Stimulated activated naive CD8-positive, alpha-beta T cell treated with anti-CD3 and anti-CD28 coated beads, Interleukin-15, amount 100 ng/mL, for 72 hours (primary cell): ENCODE measurements around the gene ENOX1.

Source experiments
- ATAC-seq: fragments of 150-1000 bp; cut with Tn5 transposase; 2 replicates; pipeline ENCODE4 v1.10.0; 2021; ENCODE audit warnings: mild to moderate bottlenecking, moderate library complexity
- DNase-seq, 2 donors: peaks; one replicate each; pipeline ENCODE4 v3.0.0; 2021 to 2022
- H3K27ac Mint-ChIP-seq, 2 donors: one replicate each; pipeline ENCODE4 v1.8.0; 2022; ENCODE audit warnings: mild to moderate bottlenecking in 2 of 2, mixed read lengths in 2 of 2, moderate library complexity in 2 of 2
- H3K27me3 Mint-ChIP-seq: one replicate; pipeline ENCODE4 v1.8.0; 2022; ENCODE audit warnings: mixed read lengths
- H3K4me1 Mint-ChIP-seq: one replicate; pipeline ENCODE4 v1.8.0; 2022; ENCODE audit warnings: mild to moderate bottlenecking, mixed read lengths
- H3K4me3 Mint-ChIP-seq, 2 donors: one replicate each; pipeline ENCODE4 v1.8.0; 2022; ENCODE audit warnings: mild to moderate bottlenecking in 2 of 2, mixed read lengths in 2 of 2, moderate library complexity in 1 of 2
- H3K9me3 Mint-ChIP-seq, 2 donors: one replicate each; pipeline ENCODE4 v1.8.0; 2022; ENCODE audit warnings: mixed read lengths in 2 of 2

The ENOX1 gene

GRCh38 chr13:43545317-43545874 is 241.4 kb downstream of the ENOX1 start:
- DNase-seq (no peak), ATAC-seq (no peak)
- Mint-ChIP-seq H3K4me3 (no peak overlapping the region), H3K4me1 (no peaks in the 10 kb centered on the region), H3K27me3 (peaks cover 9% of the 10 kb centered on the region), H3K9me3 (no peaks in the 10 kb centered on the region), H3K27ac (no peak overlapping the region)

- no peaks in the 10 kb centered on the region for H3K4me1 Mint-ChIP-seq
- no peaks in the 10 kb centered on the region for H3K9me3 Mint-ChIP-seq
- no peak overlapping the region for H3K4me3 Mint-ChIP-seq
- H3K27ac Mint-ChIP-seq = no peak overlapping the region
- no peak for DNase-seq
- H3K27me3 Mint-ChIP-seq = peaks cover 9% of the 10 kb centered on the region
- ATAC-seq = no peak
These were observed 242.1 kb downstream of the ENOX1 start for GRCh38 chr13:43544631-43545030.

- no peak for ATAC-seq
- DNase-seq = no peak
- H3K9me3 Mint-ChIP-seq = peaks cover 0 to 3% of the 10 kb centered on the region in 2 donors
- no peaks in the 10 kb centered on the region for H3K4me1 Mint-ChIP-seq
- peaks cover 6% of the 10 kb centered on the region for H3K27me3 Mint-ChIP-seq
- H3K4me3 Mint-ChIP-seq = no peak overlapping the region
- no peak overlapping the region for H3K27ac Mint-ChIP-seq
These were observed 242.8 kb downstream of the ENOX1 start for GRCh38 chr13:43544011-43544410.

GRCh38 chr13:43543331-43543730 is 243.4 kb downstream of the ENOX1 start:
- no peaks in the 10 kb centered on the region for H3K27me3 Mint-ChIP-seq
- no peak for ATAC-seq

GRCh38 chr13:43537124-43537523 is 249.6 kb downstream of the ENOX1 start:
- no peak for DNase-seq
- no peaks in the 10 kb centered on the region for H3K4me1 Mint-ChIP-seq

More at GRCh38 chr13:43543331-43543730, 243.4 kb downstream of the ENOX1 start:
- DNase-seq = no peak
- peaks cover 0 to 5% of the 10 kb centered on the region in 2 donors for H3K9me3 Mint-ChIP-seq
- no peak overlapping the region for H3K4me3 Mint-ChIP-seq
- H3K4me1 Mint-ChIP-seq = no peaks in the 10 kb centered on the region
- H3K27ac Mint-ChIP-seq = no peak overlapping the region

GRCh38 chr13:43529796-43530195 is 257.0 kb downstream of the ENOX1 start:
- Mint-ChIP-seq H3K27ac (no peak overlapping the region), H3K27me3 (peaks cover under 1% of the 10 kb centered on the region), H3K4me1 (no peaks in the 10 kb centered on the region), H3K4me3 (no peak overlapping the region), H3K9me3 (no peaks in the 10 kb centered on the region)
- DNase-seq (no peak), ATAC-seq (no peak)

More at GRCh38 chr13:43537124-43537523, 249.6 kb downstream of the ENOX1 start:
- H3K27me3 Mint-ChIP-seq = no peaks in the 10 kb centered on the region
- ATAC-seq = no peak
- H3K27ac Mint-ChIP-seq = no peak overlapping the region
- peaks cover 0 to 5% of the 10 kb centered on the region in 2 donors for H3K9me3 Mint-ChIP-seq
- no peak overlapping the region for H3K4me3 Mint-ChIP-seq

GRCh38 chr13:43528992-43529391 is 257.8 kb downstream of the ENOX1 start:
- no peak overlapping the region for H3K4me3 Mint-ChIP-seq
- H3K4me1 Mint-ChIP-seq = no peaks in the 10 kb centered on the region
- no peak overlapping the region for H3K27ac Mint-ChIP-seq
- ATAC-seq = no peak
- H3K27me3 Mint-ChIP-seq = peaks cover 8% of the 10 kb centered on the region
- DNase-seq = no peak
- no peaks in the 10 kb centered on the region for H3K9me3 Mint-ChIP-seq

GRCh38 chr13:43522788-43523187 is 264.0 kb downstream of the ENOX1 start:
- no peak overlapping the region for H3K27ac Mint-ChIP-seq
- DNase-seq = no peak
- H3K4me3 Mint-ChIP-seq = no peak overlapping the region

GRCh38 chr13:43520351-43520750 is 266.4 kb downstream of the ENOX1 start:
- Mint-ChIP-seq H3K4me3 (no peak overlapping the region), H3K27ac (no peak overlapping the region), H3K4me1 (no peaks in the 10 kb centered on the region), H3K27me3 (peaks cover 12% of the 10 kb centered on the region), H3K9me3 (no peaks in the 10 kb centered on the region)
- ATAC-seq (no peak), DNase-seq (no peak)

More at GRCh38 chr13:43522788-43523187, 264.0 kb downstream of the ENOX1 start:
- H3K27me3 Mint-ChIP-seq = peaks cover 12% of the 10 kb centered on the region
- no peak for ATAC-seq
- H3K9me3 Mint-ChIP-seq = no peaks in the 10 kb centered on the region
- H3K4me1 Mint-ChIP-seq = no peaks in the 10 kb centered on the region

GRCh38 chr13:43518833-43519232 is 267.9 kb downstream of the ENOX1 start:
- Mint-ChIP-seq H3K27ac (no peak overlapping the region), H3K27me3 (peaks cover 9% of the 10 kb centered on the region), H3K4me1 (no peaks in the 10 kb centered on the region), H3K4me3 (no peak overlapping the region), H3K9me3 (no peaks in the 10 kb centered on the region)
- no peak for ATAC-seq
- no peak for DNase-seq

- Mint-ChIP-seq H3K27ac (no peak overlapping the region), H3K4me1 (no peaks in the 10 kb centered on the region), H3K27me3 (peaks cover 7% of the 10 kb centered on the region), H3K9me3 (no peaks in the 10 kb centered on the region), H3K4me3 (no peak overlapping the region)
- no peak for ATAC-seq
- no peak for DNase-seq
These were observed 270.4 kb downstream of the ENOX1 start for GRCh38 chr13:43516401-43516833.

- peaks cover 7% of the 10 kb centered on the region for H3K27me3 Mint-ChIP-seq
- H3K4me1 Mint-ChIP-seq = no peaks in the 10 kb centered on the region
- H3K27ac Mint-ChIP-seq = peak overlapping the region in 1 of 2 donors; percentile 58
- DNase-seq (no peak), ATAC-seq (no peak)
- H3K9me3 Mint-ChIP-seq = no peaks in the 10 kb centered on the region
- no peak overlapping the region for H3K4me3 Mint-ChIP-seq
These were observed 271.2 kb downstream of the ENOX1 start for GRCh38 chr13:43515531-43515930.

GRCh38 chr13:43514311-43514710 is 272.5 kb downstream of the ENOX1 start:
- Mint-ChIP-seq H3K9me3 (no peaks in the 10 kb centered on the region), H3K4me3 (no peak overlapping the region), H3K27ac (no peak overlapping the region), H3K4me1 (no peaks in the 10 kb centered on the region), H3K27me3 (peaks cover 7% of the 10 kb centered on the region)
- ATAC-seq (no peak), DNase-seq (no peak)

GRCh38 chr13:43512221-43512620 is 274.6 kb downstream of the ENOX1 start:
- Mint-ChIP-seq H3K27me3 (peaks cover 7% of the 10 kb centered on the region), H3K9me3 (no peaks in the 10 kb centered on the region), H3K4me1 (no peaks in the 10 kb centered on the region), H3K4me3 (no peak overlapping the region), H3K27ac (no peak overlapping the region)
- no peak for ATAC-seq
- no peak for DNase-seq

- no peak overlapping the region for H3K27ac Mint-ChIP-seq
- no peaks in the 10 kb centered on the region for H3K4me1 Mint-ChIP-seq
- no peak overlapping the region for H3K4me3 Mint-ChIP-seq
- peaks cover 7% of the 10 kb centered on the region for H3K27me3 Mint-ChIP-seq
- H3K9me3 Mint-ChIP-seq = no peaks in the 10 kb centered on the region
- no peak for DNase-seq
- no peak for ATAC-seq
These were observed 275.5 kb downstream of the ENOX1 start for GRCh38 chr13:43510956-43511901.

- ATAC-seq (no peak), DNase-seq (no peak)
- Mint-ChIP-seq H3K4me1 (no peaks in the 10 kb centered on the region), H3K9me3 (peaks cover 5 to 10% of the 10 kb centered on the region in 2 donors), H3K4me3 (no peak overlapping the region), H3K27me3 (peaks cover 20% of the 10 kb centered on the region), H3K27ac (no peak overlapping the region)
These were observed 291.0 kb downstream of the ENOX1 start for GRCh38 chr13:43495732-43496131.
